H9 (cell line): Measurements from ENCODE around the gene VPS13A. TPM values are rescaled to one million over a fixed set of nuclear protein-coding genes. Genes with fewer than 3 reads are reported as not detected.

ENCODE experiments used
- DNase-seq: peaks from one replicate; pipeline ENCODE4 v3.0.0-alpha.2; 2017
- H2AFZ ChIP-seq: one replicate; pipeline ENCODE4 v1.6.1; 2013; ENCODE audit warnings: mild to moderate bottlenecking, low read length, control low read depth, moderate library complexity
- H2AK5ac ChIP-seq: 2 replicates; pipeline ENCODE4 v1.6.1; 2013; ENCODE audit warnings: low read length, control low read depth, mixed read lengths; ENCODE audit not compliant: insufficient read length
- H2BK120ac ChIP-seq: one replicate; pipeline ENCODE4 v1.6.1; 2013; ENCODE audit warnings: low read depth, mild to moderate bottlenecking, low read length, control low read depth, inconsistent platforms; ENCODE audit not compliant: poor library complexity, severe bottlenecking
- H2BK12ac ChIP-seq: 2 replicates; pipeline ENCODE4 v1.6.1; 2013; ENCODE audit warnings: low read length, control low read depth, mixed read lengths, low read depth; ENCODE audit not compliant: insufficient read length
- H2BK15ac ChIP-seq: 2 replicates; pipeline ENCODE4 v1.6.1; 2013; ENCODE audit warnings: low read depth, low read length, control low read depth
- H2BK20ac ChIP-seq: one replicate; pipeline ENCODE4 v1.6.1; 2013; ENCODE audit warnings: low read depth, mild to moderate bottlenecking, low read length, control low read depth, inconsistent platforms; ENCODE audit not compliant: poor library complexity, severe bottlenecking
- H2BK5ac ChIP-seq: 2 replicates; pipeline ENCODE4 v1.6.1; 2013; ENCODE audit warnings: low read length, control low read depth, mixed read lengths; ENCODE audit not compliant: insufficient read length
- H3K14ac ChIP-seq: 2 replicates; pipeline ENCODE4 v1.6.1; 2013; ENCODE audit warnings: low read length, control low read depth; ENCODE audit not compliant: insufficient read depth
- H3K18ac ChIP-seq: 2 replicates; pipeline ENCODE4 v1.6.1; 2013; ENCODE audit warnings: low read depth, mild to moderate bottlenecking, mixed read lengths, low read length, control low read depth; ENCODE audit not compliant: insufficient read length
- H3K23ac ChIP-seq: 2 replicates; pipeline ENCODE4 v1.6.1; 2013; ENCODE audit warnings: low read length, control low read depth, mixed read lengths, low read depth; ENCODE audit not compliant: insufficient read length
- H3K23me2 ChIP-seq: 2 replicates; pipeline ENCODE4 v1.6.1; 2013; ENCODE audit warnings: low read depth, mild to moderate bottlenecking, mixed read lengths, low read length, control low read depth; ENCODE audit not compliant: insufficient read length, poor library complexity, severe bottlenecking
- H3K27ac ChIP-seq: 2 replicates; pipeline ENCODE4 v1.5.1; 2013; ENCODE audit warnings: low read length, control low read depth, mixed read lengths, low read depth; ENCODE audit not compliant: insufficient read length
- H3K27me3 ChIP-seq: 2 replicates; pipeline ENCODE4 v1.6.1; 2013; ENCODE audit warnings: low read length, control low read depth, inconsistent platforms; ENCODE audit not compliant: insufficient read depth
- H3K4ac ChIP-seq: 2 replicates; pipeline ENCODE4 v1.6.1; 2013; ENCODE audit warnings: low read depth, mild to moderate bottlenecking, control low read depth, inconsistent platforms, low read length, moderate library complexity
- H3K4me1 ChIP-seq: 2 replicates; pipeline ENCODE4 v1.6.1; 2013; ENCODE audit warnings: low read length, control low read depth, inconsistent platforms; ENCODE audit not compliant: insufficient read depth
- H3K4me2 ChIP-seq: 2 replicates; pipeline ENCODE4 v1.6.1; 2013; ENCODE audit warnings: low read length, control low read depth, mixed read lengths; ENCODE audit not compliant: insufficient read length, insufficient read depth
- H3K56ac ChIP-seq: 2 replicates; pipeline ENCODE4 v1.6.1; 2013; ENCODE audit warnings: low read depth, mild to moderate bottlenecking, mixed read lengths, low read length, control low read depth; ENCODE audit not compliant: insufficient read length
- H3K79me1 ChIP-seq: 2 replicates; pipeline ENCODE4 v1.6.1; 2013; ENCODE audit warnings: low read depth, mild to moderate bottlenecking, moderate library complexity, low read length, control low read depth, inconsistent platforms; ENCODE audit not compliant: insufficient read depth, poor library complexity, severe bottlenecking
- H3K79me2 ChIP-seq: 2 replicates; pipeline ENCODE4 v1.6.1; 2013; ENCODE audit warnings: low read length, control low read depth, inconsistent platforms; ENCODE audit not compliant: insufficient read depth
- H3K9ac ChIP-seq: 2 replicates; pipeline ENCODE4 v1.6.1; 2013; ENCODE audit warnings: low read length, control low read depth, mixed read lengths; ENCODE audit not compliant: insufficient read length; ENCODE audit errors: extremely low read depth
- H3K9me3 ChIP-seq: one replicate; pipeline ENCODE4 v1.6.1; 2013; ENCODE audit warnings: low read depth, low read length, inconsistent platforms; ENCODE audit not compliant: control insufficient read depth
- H3T11ph ChIP-seq: one replicate; pipeline ENCODE4 v1.6.1; 2013; ENCODE audit warnings: mild to moderate bottlenecking, low read length, control low read depth, inconsistent platforms
- H4K20me1 ChIP-seq: one replicate; pipeline ENCODE4 v1.6.1; 2013; ENCODE audit not compliant: control insufficient read depth, insufficient read length, insufficient read depth
- H4K5ac ChIP-seq: 2 replicates; pipeline ENCODE4 v1.6.1; 2013; ENCODE audit warnings: low read depth, mild to moderate bottlenecking, mixed read lengths, low read length, control low read depth; ENCODE audit not compliant: insufficient read length
- H4K8ac ChIP-seq: replicated peaks from 2 replicates; pipeline ENCODE4 v1.6.1; 2013; ENCODE audit warnings: low read length, control low read depth, mixed read lengths, low read depth; ENCODE audit not compliant: insufficient read length
- H4K91ac ChIP-seq: 2 replicates; pipeline ENCODE4 v1.6.1; 2013; ENCODE audit warnings: low read depth, mild to moderate bottlenecking, moderate library complexity, mixed read lengths, low read length, control low read depth; ENCODE audit not compliant: insufficient read length
- H3K27ac Mint-ChIP-seq, 3 experiments: 2 replicates in 2 of 3; 3 replicates in 1 of 3; pipeline ENCODE4 v1.8.0; 2020 to 2021; ENCODE audit warnings: mixed read lengths in 3 of 3, mild to moderate bottlenecking in 1 of 3, moderate library complexity in 1 of 3
- H3K27me3 Mint-ChIP-seq: 2 replicates; pipeline ENCODE4 v1.8.0; 2021; ENCODE audit warnings: low read depth, mild to moderate bottlenecking, moderate library complexity, mixed read lengths
- H3K36me3 Mint-ChIP-seq, 3 experiments: 2 replicates in 2 of 3; 3 replicates in 1 of 3; pipeline ENCODE4 v1.8.0; 2020 to 2021; ENCODE audit warnings: low read depth in 3 of 3, mixed read lengths in 3 of 3; ENCODE audit not compliant: insufficient read depth in 1 of 3
- H3K4me1 Mint-ChIP-seq, 2 experiments: 2 replicates each; pipeline ENCODE4 v1.8.0; 2020; ENCODE audit warnings: mixed read lengths in 2 of 2
- H3K4me3 Mint-ChIP-seq, 2 experiments: 2 replicates in 1 of 2; 3 replicates in 1 of 2; pipeline ENCODE4 v1.8.0; 2020 to 2021; ENCODE audit warnings: mild to moderate bottlenecking in 2 of 2, mixed read lengths in 2 of 2, moderate library complexity in 1 of 2
- H3K9me3 Mint-ChIP-seq, 2 experiments: 2 replicates in 1 of 2; 3 replicates in 1 of 2; pipeline ENCODE4 v1.8.0; 2020; ENCODE audit warnings: mild to moderate bottlenecking in 2 of 2, mixed read lengths in 2 of 2, moderate library complexity in 1 of 2
- CTCF ChIP-seq: fragments of 200-600 bp; sonication (generic); conservative IDR thresholded peaks from 3 replicates; pipeline ENCODE4 v1.8.0; 2021; ENCODE audit warnings: antibody characterized with exemption, mild to moderate bottlenecking
- WGBS: extraction: QIAGEN DNeasy Blood & Tissue Kit; methylation state at CpG from one replicate; pipeline ENCODE4 v1.1.7; 2013; ENCODE audit warnings: missing lambda C conversion rate, low lambda C conversion rate, mixed read lengths; ENCODE audit not compliant: insufficient read length; ENCODE audit errors: extremely low coverage; 5-methylcytosine and 5-hydroxymethylcytosine counted together
- total RNA-seq: library from RNA; stranded (reverse); gene quantifications from 2 replicates; pipeline ENCODE4 v1.2.1, GENCODE V29; 2021

Gene VPS13A
- total RNA-seq, 1 experiment from 2014 or later, result 34.0 TPM

GRCh38 chr9:77391834-77392233 lies 214.5 kb downstream of the VPS13A start:
- Histone ChIP-seq H2AFZ (no peak overlapping the region), H3K4me1 (no peaks in the 10 kb centered on the region), H3K79me1 (no peaks in the 10 kb centered on the region), H3K79me2 (no peaks in the 10 kb centered on the region), H3K27ac (no peak overlapping the region), H4K5ac (no peak overlapping the region), H3K4me2 (no peak overlapping the region), H3K23ac (no peak overlapping the region), H3K14ac (no peak overlapping the region), H3K9ac (no peak overlapping the region), H3K18ac (no peak overlapping the region), H4K8ac (no peak overlapping the region), H2BK5ac (no peak overlapping the region), H3K56ac (no peak overlapping the region), H2BK20ac (no peak overlapping the region), H3K4ac (no peak overlapping the region), H4K91ac (no peak overlapping the region), H2BK120ac (no peak overlapping the region), H2BK12ac (no peak overlapping the region), H2BK15ac (no peak overlapping the region), H4K20me1 (no peaks in the 10 kb centered on the region), H3K27me3 (no peaks in the 10 kb centered on the region), H3K23me2 (no peaks in the 10 kb centered on the region), H2AK5ac (no peak overlapping the region), H3T11ph (no peak overlapping the region), H3K9me3 (no peaks in the 10 kb centered on the region)
- H3K36me3 Mint-ChIP-seq, result peaks cover 0 to 2% (median 0%) of the 10 kb centered on the region in 3 experiments; a peak in 1 of 7 replicates
- H3K9me3 Mint-ChIP-seq, result no peaks in the 10 kb centered on the region; a peak in 1 of 5 replicates
- no peak for DNase-seq
- no peaks in the 10 kb centered on the region for H3K27me3 Mint-ChIP-seq
- no peak overlapping the region for H3K4me3 Mint-ChIP-seq
- TF ChIP-seq CTCF, result no peak
- WGBS, result no CpG with 5 or more reads among the region's 3 CpGs
- no peak overlapping the region for H3K27ac Mint-ChIP-seq
- no peaks in the 10 kb centered on the region for H3K4me1 Mint-ChIP-seq
